DMS153 treated with DMSO at 0.1 percent for 48 hours (cell line): ENCODE measurements around the gene BTG2.
"Not testable (repeated sequence)": the region's sequence is repeated elsewhere in the genome, so short reads cannot be mapped to it uniquely, and the experiment has no call there.

Source experiments
- DNase-seq: peaks from one replicate; lab custom pipeline; 2025; ENCODE audit not compliant: unreplicated experiment; lab: John Stamatoyannopoulos, UW

BTG2 gene

GRCh38 chr1:203291201-203292096 lies 13.9 kb upstream of the BTG2 start:
- peak; percentile 56 for DNase-seq

DNA sequence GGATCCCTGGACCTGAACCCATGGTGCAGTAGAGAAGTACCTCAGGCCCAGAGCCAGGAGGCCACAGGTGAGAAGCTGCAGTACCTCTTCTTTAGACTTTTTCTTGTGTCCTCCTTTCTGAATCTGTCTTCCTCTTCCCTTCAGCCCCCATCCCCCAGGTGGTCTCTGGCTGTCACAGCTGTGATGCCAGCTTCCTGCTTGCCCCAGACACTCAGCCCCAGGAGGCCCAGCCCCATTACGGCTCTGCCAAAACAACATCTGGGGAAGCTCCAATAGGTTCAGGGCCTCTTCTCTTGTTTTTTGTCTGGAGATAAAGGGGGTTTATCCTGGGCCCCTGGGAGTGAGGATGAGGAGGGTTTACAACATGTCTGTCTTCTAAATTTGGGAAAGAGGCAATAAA lies 9.5 kb upstream of the BTG2 start:
- DNase-seq = no peak

- DNase-seq = no peak
Measured at GRCh38 chr1:203296460-203297073, 8.8 kb upstream of the BTG2 start.

DNA sequence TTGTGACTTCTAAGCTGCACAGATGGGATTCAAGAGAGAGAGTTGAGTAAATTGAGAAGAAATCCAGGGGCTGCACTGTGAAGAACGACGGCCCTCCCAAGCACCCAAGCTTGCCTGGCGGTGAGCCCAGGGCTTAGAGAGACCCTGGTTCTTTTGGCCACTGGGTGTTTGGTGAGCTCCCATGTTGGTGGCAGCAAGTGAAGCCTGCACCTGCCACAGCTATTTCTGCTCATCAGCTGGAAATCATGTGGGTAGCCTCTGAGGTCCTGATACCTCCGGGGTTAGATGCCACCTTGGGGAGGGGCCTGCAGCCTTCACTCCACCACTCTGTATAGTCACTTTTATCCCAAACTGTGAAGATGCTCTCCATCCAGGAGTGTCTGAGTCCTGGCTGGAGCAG lies 6.2 kb upstream of the BTG2 start:
- DNase-seq = no peak

- not testable (repeated sequence) for DNase-seq
Measured at GRCh38 chr1:203299719-203300429, 5.4 kb upstream of the BTG2 start.

DNA sequence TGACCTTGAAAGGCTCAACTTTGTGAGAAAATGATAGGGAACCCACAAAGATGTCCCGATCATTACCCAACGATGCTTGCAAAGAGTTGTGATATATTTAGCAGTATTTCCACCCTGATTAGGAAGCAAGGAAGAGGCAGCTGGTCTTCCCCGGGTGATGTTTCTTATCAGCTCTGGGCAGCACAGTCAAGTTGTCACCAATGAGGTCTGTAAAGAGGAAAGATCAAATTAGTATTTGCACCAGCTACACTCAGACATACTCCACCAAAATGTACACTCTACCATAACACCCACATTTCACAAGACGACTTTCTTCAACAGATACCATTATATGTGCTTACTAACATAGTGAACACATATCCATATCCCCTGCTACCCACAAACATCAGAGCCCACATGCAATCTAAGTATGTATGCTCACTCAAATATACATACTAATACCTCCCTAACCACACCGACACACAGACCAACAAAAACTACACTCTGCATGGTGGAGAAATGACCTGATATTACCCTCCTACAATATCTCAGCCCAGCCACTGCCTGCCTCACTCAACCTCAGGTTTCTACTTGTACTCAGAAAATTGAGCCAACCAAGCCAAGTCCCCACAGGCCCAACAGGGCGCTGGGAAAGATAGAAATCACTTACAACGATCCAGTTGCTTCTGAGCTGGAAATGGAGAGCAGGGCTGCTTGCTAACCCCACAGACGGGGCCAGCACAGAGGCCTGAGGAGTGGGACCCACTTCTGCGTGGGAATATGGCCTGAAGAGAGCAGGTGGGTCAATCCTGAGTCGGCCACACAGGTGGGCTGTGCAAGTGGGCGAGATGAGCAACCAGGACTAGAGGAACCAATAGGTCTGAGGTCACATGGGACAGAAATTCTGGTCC lies 4.6 kb upstream of the BTG2 start:
- DNase-seq = no peak

- no peak for DNase-seq
Measured at GRCh38 chr1:203301331-203301668, 4.0 kb upstream of the BTG2 start.

DNA sequence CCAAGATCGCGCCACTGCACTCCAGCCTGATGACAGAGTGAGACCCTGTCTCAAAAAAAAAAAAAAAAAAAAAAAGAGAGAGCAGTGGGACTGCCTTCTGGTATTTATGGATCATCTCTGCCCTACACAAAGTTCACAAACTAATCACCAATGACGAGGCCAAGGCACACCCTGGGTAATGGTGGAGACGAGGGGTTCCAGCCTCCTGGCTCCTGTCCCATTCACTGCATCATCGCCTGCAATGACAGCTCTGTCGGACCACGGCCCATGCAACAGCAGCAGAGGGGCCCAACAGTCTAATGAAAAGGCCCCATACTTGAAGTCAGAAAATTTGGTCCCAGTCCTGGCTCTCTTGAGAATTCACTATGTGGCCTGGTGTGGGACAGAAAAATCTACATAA lies 2.9 kb upstream of the BTG2 start:
- DNase-seq = no peak

- DNase-seq = no peak
Measured at GRCh38 chr1:203302894-203303293, 2.4 kb upstream of the BTG2 start.

GRCh38 chr1:203304391-203304918 lies 864 bp upstream of the BTG2 start:
- no peak for DNase-seq

- DNase-seq = no peak
Measured at GRCh38 chr1:203305809-203306088, 430 bp downstream of the BTG2 start.

DNA sequence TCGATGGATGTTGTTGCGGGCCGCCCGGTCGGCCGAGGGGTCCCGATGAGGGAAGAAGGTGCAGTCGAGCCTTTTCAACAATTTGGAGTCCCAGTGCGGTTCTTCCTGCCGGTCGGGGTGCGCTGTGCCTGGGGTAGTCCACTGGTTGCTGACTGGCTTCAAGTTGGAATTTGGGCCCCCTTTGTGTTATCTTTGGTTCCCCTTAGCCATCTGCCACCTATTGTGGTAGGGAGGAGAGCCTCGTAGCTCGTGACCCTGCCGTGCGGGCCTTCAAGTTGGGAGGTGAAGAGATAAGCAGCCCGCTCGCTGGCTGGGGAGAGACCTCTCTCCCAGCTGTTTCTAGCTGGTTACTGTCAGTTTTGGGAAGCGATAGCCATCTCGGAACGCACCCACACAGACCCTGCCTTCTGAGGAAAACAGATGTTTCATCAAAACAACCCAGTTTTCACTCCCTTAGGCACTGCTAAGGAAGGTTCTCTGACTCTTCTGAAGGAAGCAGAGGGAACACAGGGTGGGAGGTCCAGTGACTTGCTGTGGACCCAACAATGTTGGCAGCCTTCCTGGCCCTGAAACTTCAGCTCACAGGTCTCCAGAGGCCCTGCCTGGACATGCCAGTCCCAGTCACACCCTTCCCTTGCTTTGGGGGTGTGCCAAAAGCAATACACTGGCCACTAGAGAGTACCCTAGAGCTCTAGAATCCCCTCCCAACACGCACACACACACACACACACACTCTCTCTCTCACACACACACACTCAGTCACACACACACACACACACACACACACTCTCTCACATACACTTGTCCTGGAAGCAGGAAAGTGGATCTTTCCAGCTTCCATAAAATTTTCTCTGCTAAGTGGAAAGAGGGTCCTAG lies 1.0 kb downstream of the BTG2 start:
- DNase-seq = peak; percentile 90

DNA sequence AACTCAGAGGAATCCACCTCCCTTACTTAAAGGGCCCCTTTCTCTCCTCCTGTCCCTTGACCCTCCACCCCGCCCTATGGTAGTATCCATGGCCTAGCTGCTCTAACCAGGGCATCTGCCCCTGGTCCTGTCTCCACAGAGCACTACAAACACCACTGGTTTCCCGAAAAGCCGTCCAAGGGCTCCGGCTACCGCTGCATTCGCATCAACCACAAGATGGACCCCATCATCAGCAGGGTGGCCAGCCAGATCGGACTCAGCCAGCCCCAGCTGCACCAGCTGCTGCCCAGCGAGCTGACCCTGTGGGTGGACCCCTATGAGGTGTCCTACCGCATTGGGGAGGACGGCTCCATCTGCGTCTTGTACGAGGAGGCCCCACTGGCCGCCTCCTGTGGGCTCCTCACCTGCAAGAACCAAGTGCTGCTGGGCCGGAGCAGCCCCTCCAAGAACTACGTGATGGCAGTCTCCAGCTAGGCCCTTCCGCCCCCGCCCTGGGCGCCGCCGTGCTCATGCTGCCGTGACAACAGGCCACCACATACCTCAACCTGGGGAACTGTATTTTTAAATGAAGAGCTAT lies 1.7 kb downstream of the BTG2 start:
- no peak for DNase-seq

DNA sequence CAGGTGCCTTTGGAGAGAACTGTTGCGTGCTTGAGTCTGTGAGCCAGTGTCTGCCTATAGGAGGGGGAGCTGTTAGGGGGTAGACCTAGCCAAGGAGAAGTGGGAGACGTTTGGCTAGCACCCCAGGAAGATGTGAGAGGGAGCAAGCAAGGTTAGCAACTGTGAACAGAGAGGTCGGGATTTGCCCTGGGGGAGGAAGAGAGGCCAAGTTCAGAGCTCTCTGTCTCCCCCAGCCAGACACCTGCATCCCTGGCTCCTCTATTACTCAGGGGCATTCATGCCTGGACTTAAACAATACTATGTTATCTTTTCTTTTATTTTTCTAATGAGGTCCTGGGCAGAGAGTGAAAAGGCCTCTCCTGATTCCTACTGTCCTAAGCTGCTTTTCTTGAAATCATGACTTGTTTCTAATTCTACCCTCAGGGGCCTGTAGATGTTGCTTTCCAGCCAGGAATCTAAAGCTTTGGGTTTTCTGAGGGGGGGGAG lies 2.4 kb downstream of the BTG2 start:
- no peak for DNase-seq

GRCh38 chr1:203308328-203308922 lies 3.1 kb downstream of the BTG2 start:
- DNase-seq = no peak

GRCh38 chr1:203308923-203309331 lies 3.6 kb downstream of the BTG2 start:
- DNase-seq = no peak

DNA sequence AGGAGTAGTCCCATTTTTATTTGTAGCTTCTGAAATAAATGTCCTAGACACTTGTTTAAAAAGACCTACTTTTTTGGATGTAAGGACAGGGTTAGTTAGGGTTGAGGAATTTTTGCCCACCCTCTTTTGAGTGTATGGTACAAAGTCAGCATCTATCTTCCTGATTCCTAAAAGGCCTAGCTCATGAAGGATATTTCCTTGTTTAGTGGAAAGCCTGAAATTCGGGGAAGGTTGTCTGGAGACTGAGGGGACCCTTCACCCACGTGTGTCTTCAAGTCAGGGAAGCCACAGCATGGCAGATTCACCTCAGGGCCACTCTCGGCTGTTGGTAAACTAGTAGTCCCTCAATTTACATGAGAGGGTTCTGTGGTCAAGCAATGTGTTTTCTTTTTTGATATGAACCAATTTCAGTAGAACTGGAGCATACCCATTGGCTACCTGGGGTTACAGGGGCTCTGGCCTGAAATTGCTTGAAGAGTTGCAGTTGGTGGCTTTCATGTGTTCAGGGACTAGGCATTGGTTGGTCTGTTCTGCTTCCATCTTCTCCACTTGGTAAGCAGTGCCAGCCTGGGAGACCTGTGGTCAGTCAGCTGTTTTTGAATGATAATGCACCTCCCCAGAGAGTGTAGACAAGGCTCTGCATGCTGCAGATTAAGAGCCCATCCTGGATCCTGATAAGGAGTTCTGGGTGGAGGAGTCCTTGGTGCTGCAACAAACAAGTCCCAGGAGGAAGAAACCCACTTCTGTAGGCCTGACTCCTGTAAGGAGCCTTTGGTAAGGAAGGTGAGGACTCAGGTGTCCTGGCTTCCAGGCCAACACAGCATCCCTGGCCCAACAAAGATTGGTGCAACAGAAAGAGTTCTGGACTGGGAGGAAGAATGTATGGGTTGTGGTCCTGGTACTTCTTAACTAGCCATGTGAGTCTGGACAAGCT lies 6.3 kb downstream of the BTG2 start:
- no peak for DNase-seq
